Endothelial cell of umbilical vein (primary cell): ENCODE data around the gene STAT4.

Experiments used
- JUN ChIP-seq: IDR thresholded peaks from 2 replicates; pipeline ENCODE4 v1.6.1; 2011; ENCODE audit warnings: borderline replicate concordance, low read depth; ENCODE audit not compliant: insufficient read length, insufficient read depth
- MAX ChIP-seq: IDR thresholded peaks from 2 replicates; pipeline ENCODE4 v1.6.1; 2011; ENCODE audit not compliant: insufficient read depth, insufficient read length
- MYC ChIP-seq: IDR thresholded peaks from one replicate; pipeline ENCODE4 v1.6.1; 2011; ENCODE audit warnings: mild to moderate bottlenecking, low read depth, low read length
- POLR2A ChIP-seq: IDR thresholded peaks from 2 replicates; pipeline ENCODE4 v1.6.1; 2012; ENCODE audit warnings: low read depth, mild to moderate bottlenecking, control low read depth, low read length
- POLR2AphosphoS5 ChIP-seq: IDR thresholded peaks from 2 replicates; pipeline ENCODE4 v1.6.1; 2012; ENCODE audit warnings: low read depth, mild to moderate bottlenecking, control low read depth, low read length, moderate library complexity; ENCODE audit not compliant: insufficient read depth
- TF ChIP-seq, protein P1 (sequence below), 2 donors: IDR thresholded peaks; 1 replicate in 1 of 2; 2 replicates in 1 of 2; pipeline ENCODE4 v1.5.1; 2011; ENCODE audit warnings: low read length in 2 of 2, mild to moderate bottlenecking in 2 of 2, moderate library complexity in 2 of 2, control low read depth in 1 of 2, inconsistent platforms in 1 of 2, low read depth in 1 of 2; ENCODE audit not compliant: insufficient read depth in 1 of 2; ENCODE audit errors: extremely low read depth in 1 of 2

- TF ChIP-seq, protein P1, sequence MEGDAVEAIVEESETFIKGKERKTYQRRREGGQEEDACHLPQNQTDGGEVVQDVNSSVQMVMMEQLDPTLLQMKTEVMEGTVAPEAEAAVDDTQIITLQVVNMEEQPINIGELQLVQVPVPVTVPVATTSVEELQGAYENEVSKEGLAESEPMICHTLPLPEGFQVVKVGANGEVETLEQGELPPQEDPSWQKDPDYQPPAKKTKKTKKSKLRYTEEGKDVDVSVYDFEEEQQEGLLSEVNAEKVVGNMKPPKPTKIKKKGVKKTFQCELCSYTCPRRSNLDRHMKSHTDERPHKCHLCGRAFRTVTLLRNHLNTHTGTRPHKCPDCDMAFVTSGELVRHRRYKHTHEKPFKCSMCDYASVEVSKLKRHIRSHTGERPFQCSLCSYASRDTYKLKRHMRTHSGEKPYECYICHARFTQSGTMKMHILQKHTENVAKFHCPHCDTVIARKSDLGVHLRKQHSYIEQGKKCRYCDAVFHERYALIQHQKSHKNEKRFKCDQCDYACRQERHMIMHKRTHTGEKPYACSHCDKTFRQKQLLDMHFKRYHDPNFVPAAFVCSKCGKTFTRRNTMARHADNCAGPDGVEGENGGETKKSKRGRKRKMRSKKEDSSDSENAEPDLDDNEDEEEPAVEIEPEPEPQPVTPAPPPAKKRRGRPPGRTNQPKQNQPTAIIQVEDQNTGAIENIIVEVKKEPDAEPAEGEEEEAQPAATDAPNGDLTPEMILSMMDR (IDR thresholded peaks at IDR 0.05; ENCODE audit: extremely low read depth in 1 of 2, insufficient read depth in 1 of 2, low read depth in 1 of 2, low read length in 2 of 2) = no peak
- no peak for TF ChIP-seq POLR2A
- no peak for TF ChIP-seq JUN
- no peak for TF ChIP-seq MAX
- TF ChIP-seq POLR2AphosphoS5 = no peak
- TF ChIP-seq MYC = no peak
Measured at GRCh38 chr2:191003405-191004309, 147.1 kb downstream of the STAT4 start.
